GM19023 (cell line): ENCODE data around the gene CPLX3.

Experiments used
- ATAC-seq: cut with Tn5 transposase; IDR thresholded peaks from one replicate; pipeline ENCODE4 v1.9.1; 2021; ENCODE audit warnings: mild to moderate bottlenecking, moderate library complexity; ENCODE audit not compliant: unreplicated experiment

The CPLX3 gene

GRCh38 chr15:74788042-74788682 lies 38.3 kb upstream of the CPLX3 start:
- ATAC-seq = no peak

DNA sequence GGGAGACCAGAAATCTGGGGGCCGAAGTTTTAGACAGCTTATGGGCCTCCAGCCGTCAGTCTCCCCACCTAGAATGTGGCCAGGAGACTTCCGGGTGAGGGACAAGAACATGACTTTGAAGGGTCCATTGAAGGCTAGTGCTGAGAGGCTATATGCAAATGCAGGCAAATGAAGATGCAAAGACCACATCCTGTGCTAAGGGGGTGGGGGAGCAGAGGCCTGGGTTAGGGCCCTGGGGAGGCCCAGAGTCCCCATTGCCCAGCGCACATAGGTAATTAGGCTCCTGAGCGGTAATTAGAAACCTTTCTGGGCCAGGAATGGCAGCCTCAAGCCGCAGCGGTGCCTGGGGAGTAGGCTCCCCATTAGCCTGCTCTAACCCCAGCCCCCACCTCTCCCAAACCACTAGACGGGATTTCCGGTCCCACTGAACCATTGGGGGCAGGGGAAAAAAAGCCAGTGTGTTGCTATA lies 37.7 kb upstream of the CPLX3 start:
- ATAC-seq = no peak

- ATAC-seq = no peak
These were observed 37.2 kb upstream of the CPLX3 start for GRCh38 chr15:74789171-74789631.

DNA sequence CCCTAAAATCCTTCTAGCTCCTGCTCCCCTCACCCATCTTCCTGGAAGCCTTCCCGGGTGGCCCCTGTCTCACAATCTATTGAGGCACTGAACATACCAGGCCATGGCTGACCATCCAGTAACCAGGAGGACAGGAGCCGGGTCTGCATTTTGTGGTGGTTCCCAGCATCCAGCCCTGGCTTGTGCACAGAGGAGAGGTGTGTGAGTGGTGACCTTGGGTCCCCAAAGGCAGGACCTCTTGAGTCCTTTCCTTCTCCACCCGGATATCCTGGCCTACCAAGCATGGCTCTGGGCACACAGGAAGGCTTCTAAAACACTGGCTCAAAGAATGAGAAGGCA lies 36.7 kb upstream of the CPLX3 start:
- no peak for ATAC-seq

DNA sequence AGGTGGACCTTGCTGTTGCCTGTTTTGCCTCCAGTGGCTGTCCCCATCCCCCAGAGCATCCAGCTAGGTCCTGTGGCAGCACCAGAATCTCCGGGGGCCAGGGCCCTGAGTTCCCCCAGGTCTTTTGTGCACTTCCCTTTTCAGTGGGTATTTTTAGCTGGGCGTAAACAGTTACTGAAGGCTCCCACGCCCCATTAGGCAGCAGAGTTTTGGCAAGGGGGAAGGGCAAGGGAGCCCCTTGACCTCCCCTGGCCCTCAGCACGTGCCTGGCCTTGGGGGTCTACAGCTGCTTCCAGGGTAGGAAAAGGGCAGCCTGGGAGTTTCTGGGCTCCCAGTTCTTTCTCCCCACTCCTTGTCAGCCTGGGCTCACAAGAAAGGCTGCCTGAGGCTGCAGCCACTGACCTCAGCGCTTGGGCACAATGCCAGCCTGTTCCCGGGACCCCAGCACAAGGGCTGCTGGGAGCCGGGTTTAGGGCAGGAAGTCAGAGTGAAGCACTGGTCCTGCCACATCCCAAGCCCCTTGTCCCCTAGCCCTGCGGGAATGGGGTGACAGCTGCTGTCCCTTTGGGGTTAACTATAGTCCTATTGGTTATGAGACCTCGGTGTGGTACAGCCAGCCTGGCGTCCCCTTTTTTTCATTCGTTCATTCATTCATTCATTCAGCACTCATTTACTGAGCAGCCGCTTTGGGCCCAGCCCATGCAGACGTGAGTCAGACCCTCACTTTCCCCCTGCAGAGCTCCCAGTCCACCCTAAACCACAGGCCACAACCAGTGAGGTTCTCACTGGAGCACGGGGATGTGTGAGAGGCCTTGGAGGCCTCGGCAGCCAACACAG lies 36.1 kb upstream of the CPLX3 start:
- no peak for ATAC-seq

DNA sequence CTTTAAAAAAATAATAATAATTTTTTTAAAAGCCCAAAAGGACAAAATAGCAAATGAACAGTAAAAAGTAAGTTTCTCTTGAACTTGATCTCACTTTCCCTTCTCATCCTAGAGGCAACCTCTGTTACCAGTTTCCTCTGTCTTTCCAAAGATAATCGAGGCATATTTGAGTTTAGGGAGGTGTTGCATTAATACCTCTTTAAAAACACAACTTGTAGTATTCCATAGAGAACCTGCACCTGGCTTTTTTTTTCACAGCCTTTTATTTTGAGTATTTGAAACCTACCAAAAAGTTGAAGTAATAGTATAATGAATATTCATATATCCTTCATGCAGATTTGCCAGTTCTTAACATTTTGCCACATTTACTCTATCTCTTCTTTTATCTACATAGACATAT lies 35.4 kb upstream of the CPLX3 start:
- no peak for ATAC-seq

DNA sequence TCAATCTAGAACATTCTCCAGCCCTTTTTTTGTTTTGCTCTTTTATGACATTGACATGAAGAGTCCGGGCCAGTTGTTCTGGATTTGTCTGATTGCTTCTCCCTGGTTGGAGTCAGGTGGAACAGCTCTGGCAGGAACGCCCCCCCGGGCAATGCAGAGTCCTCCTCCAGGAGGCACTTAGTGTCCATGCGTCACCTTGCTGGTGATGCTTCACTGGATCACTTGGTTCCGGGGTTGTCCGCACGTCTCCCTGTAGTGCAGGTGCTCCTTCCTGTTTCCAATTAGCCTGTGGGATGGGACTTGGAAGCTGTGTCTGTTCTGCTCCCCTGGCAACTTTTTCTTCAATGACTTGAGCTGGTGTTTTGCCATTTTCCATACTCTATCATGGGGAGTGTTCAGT lies 34.8 kb upstream of the CPLX3 start:
- no peak for ATAC-seq

DNA sequence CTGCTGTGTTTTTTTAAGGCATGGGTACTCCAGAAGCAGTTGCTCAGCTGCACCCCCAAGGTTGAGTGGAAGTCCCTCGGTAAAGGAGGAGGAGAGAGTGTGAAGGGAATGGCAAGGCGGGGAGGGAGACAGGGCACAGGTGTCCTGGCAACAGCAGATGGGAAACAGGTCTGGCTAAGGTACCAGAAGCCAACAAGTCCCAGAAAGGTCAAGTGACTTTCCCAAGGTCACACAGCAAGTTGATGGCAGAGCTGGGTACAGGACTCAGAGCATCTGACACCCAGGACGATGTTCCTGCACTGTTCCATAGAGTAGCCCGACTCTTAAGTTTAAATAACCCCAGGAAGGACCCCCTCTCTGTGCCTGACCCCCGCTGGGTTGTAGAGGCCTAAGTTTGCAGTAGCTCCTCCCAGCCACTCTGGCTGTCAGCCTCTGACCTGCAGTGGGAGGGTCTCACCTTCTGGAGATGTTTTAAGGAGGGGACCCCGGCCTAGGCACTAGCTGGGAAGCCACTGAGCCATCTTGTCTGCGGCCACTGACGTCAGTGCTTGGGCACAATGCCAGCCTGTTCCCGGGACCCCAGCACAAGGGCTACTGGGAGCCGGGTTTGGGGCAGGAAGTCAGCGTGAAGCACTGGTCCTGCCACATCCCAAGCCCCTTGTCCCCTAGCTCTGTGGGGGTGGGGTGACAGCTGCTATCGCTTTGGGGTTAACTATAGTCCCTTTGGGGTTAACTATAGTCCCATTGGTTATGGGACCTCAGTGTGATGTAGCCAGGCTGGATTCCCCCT lies 34.0 kb upstream of the CPLX3 start:
- no peak for ATAC-seq

DNA sequence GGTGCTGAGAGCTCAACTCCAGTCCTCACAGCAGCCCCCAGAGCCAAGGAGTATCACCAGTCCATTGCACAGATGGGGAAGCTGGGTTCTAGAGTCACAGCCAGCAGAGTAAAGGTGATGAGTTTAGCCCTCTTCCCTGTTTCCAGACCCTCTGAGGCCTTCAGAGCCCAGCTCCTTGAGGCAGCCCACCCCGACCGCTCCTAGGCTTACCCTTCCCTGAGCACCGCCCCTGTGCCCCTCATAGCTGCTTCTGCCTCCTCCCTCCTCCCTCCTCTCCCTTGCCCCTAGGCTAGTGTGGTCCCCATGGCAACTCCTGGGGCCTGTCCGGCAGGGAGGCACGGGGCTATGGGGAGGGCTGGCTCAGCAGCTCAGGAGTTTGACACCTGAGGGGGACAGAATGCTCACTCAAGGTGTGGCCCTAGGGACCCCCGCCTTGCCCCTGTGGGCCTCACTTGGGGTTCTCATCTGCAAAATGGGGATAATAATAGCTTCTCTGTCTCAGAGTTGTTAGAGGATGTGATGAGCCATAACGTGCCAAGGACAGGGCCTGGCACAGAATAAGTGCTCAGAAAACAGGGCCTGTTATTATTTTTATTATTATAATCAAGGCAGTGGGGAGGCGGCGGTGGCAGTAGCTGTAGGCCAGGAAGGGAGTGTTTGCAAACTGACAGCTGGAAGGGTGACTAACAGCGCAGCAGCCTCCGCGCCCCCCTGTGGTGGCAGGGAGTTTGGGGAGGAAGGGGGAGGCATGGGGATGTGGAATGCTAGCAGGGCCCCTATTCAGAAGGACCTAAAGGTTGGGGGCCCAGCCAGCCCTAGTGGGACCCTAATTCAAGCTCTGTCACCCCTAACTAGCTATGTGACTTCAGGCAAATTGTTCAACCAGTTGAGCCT lies 33.0 kb upstream of the CPLX3 start:
- ATAC-seq = no peak

- no peak for ATAC-seq
These were observed 32.0 kb upstream of the CPLX3 start for GRCh38 chr15:74794248-74794969.

GRCh38 chr15:74794970-74795349 lies 31.5 kb upstream of the CPLX3 start:
- no peak for ATAC-seq

GRCh38 chr15:74795966-74796625 lies 30.3 kb upstream of the CPLX3 start:
- ATAC-seq = no peak

DNA sequence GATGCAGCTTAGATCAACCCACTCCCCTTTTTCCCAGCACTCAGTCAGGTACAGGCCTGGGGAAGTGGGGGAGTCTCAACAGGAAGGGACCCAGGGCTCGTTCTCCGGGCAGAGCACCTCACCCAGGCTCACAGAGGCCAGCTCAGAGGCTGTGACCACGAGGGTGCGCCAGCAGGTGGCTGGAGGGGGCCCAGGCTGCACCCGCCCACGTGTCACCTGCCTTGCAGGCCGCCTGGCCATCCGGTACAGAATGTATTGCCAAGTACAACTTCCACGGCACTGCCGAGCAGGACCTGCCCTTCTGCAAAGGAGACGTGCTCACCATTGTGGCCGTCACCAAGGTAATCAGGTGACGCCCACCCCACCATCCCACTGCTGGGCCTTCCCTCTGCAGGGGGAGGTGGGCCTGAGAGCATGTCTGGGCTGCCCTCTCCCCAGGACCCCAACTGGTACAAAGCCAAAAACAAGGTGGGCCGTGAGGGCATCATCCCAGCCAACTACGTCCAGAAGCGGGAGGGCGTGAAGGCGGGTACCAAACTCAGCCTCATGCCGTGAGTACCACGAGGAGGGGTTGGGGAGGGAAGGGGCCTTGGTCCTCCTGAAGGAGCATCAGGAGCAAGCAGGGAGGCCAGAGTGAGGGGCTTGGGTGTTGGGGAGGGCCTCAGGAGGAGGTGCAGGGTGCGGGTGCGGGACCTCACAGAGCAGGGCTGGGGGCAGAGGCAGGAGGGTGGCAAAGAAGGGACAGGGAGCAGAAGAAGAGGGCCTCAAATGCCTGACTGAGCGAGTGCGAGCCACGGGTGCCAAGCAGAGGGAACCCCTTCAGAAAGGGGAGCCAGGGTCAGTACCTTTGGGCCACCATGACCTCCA lies 27.8 kb upstream of the CPLX3 start:
- no peak for ATAC-seq

GRCh38 chr15:74799255-74799855 lies 27.1 kb upstream of the CPLX3 start:
- ATAC-seq = no peak

DNA sequence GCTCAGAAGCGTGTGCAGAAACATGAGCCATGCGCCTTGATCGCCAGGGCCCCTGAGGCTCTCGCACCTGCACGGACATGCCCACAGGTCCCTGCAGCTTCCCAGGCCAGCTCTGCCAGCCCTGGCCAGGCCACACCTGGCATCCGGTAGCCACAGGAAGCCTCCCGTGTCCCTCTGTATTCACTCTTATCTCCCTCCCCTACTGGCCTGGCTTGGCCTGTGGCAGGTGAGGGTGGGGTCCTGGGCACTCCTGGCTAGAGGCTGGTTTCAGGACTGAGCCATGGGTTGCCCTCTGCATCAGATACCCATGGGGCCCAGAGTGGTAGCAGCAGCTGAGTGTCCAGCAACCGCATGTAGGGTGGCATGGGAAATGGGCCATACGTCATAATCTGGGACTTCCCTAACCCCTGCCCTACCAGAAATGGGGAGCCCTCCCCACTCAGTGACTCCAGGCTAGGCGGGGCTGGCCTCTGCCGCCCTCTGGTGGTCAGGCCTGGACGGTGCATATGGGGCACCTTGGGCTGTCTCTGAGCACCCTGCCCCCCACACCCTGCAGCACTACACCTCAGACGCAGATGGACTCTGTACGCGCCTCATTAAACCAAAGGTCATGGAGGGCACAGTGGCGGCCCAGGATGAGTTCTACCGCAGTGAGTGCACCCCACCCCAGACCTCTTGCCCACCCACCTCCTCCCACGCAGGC lies 26.4 kb upstream of the CPLX3 start:
- peak; percentile 82 for ATAC-seq

- no peak for ATAC-seq
These were observed 25.8 kb upstream of the CPLX3 start for GRCh38 chr15:74800559-74801094.

- no peak for ATAC-seq
These were observed 25.0 kb upstream of the CPLX3 start for GRCh38 chr15:74801311-74801997.
